Right cardiac atrium (tissue), 5 donors: Measurements from ENCODE around the gene C15orf39. TPM values are rescaled to one million over a fixed set of nuclear protein-coding genes. Genes with fewer than 3 reads are reported as not detected.
"Not testable (repeated sequence)": the region's sequence is repeated elsewhere in the genome, so short reads cannot be mapped to it uniquely, and the experiment has no call there.

Experiments
- ATAC-seq, 2 donors: fragments of 200-7000 bp; cut with Tn5 transposase; one replicate each; pipeline versions ENCODE4 v1.8.0 to v1.9.1; 2020; ENCODE audit warnings: moderate library complexity in 2 of 2, mild to moderate bottlenecking in 1 of 2
- DNase-seq, 3 donors: peaks; one replicate each; pipeline ENCODE4 v3.0.0-alpha.2; 2020
- H3K27ac ChIP-seq: one replicate; pipeline ENCODE4 v1.5.1; 2013; ENCODE audit warnings: mild to moderate bottlenecking, low read length, control low read depth, moderate library complexity
- H3K27me3 ChIP-seq: one replicate; pipeline ENCODE4 v1.6.1; 2013; ENCODE audit not compliant: control insufficient read depth, insufficient read depth
- H3K4me1 ChIP-seq: one replicate; pipeline ENCODE4 v1.6.1; 2013; ENCODE audit warnings: low read length; ENCODE audit not compliant: control insufficient read depth, insufficient read depth
- H3K4me3 ChIP-seq: one replicate; pipeline ENCODE4 v1.5.1; 2013; ENCODE audit warnings: low read length, control low read depth
- H3K9me3 ChIP-seq: one replicate; pipeline ENCODE4 v1.6.1; 2013; ENCODE audit warnings: low read length; ENCODE audit not compliant: control insufficient read depth
- WGBS: extraction: QIAGEN DNeasy Blood & Tissue Kit; methylation state at CpG from one replicate; pipeline ENCODE4 v1.1.7; 2013; 5-methylcytosine and 5-hydroxymethylcytosine counted together
- intact Hi-C, 4 donors: fragments of 100-400 bp; cut with DNase I; formaldehyde crosslinking; loops; one replicate each; pipeline versions ENCODE4 v1.11.0 to v1.14.0; 2022 to 2023
- polyA plus RNA-seq: library from polyadenylated mRNA; stranded (reverse); fragments of 200-250 nt; gene quantifications from one replicate; pipeline ENCODE4 v1.2.3, GENCODE V29; 2013
- total RNA-seq, 4 donors: library from RNA; stranded (reverse); fragmentation: NEBNext Ultra II Directional; extraction: Animal tissue kit (Norgen Biotek cat#: 25700); gene quantifications; one replicate each; pipeline ENCODE4 v1.2.1, GENCODE V29; 2021
- donor health status: healthy with polysubstance abuse.
- donor health status: DM: no; HTN: yes; CAD: no.
- donor health status: DM: no; HTN: no; CAD: no.
- donor health status: DM: no; HTN: yes; CAD: no; lungs with severe emphysema.
- donor health status: DM: yes; HTN: yes; CAD: no.

C15orf39 gene
- total and polyA plus RNA-seq, 5 donors: 5.3 to 12.7 (median 7.5) TPM

DNA sequence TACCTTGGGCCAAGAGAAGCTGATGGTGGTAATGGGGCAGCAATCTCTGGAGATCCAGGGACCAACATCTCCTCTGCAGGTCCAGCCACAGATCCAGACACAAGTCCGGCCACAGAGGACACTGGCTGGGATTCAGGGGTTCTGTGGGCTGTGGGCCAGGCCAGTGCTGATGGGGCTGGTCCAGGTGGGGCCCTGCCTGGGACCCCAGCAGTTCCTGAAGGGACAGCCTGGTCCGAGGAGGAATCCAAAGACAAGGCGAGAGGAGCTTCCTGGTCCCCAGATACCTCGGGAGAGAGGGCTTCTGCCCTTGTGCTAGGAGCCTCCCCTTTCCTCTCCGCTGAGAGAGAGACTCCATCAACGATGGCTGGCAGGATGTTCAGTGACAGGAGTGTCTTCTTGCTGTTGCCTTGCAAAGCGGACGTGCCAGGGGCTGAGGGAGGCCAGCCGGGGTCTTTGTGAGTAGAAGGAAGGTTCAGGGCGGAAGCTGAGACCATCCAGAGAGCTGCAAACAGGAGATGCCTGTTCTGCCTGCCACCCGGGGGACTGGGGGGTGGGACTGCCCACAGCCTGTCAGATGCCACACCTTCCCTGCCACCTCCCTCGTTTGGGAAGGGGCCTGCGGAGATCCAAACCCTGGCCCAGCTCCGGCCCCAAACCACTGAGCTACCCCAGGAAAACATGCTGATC, 32.0 kb downstream of the C15orf39 start:
- Histone ChIP-seq H3K4me1 (no peaks in the 10 kb centered on the region), H3K27me3 (no peaks in the 10 kb centered on the region), H3K9me3 (no peaks in the 10 kb centered on the region), H3K4me3 (no peak overlapping the region), H3K27ac (no peak overlapping the region)
- 61% methylated on average over 14 of the region's 14 CpGs for WGBS
- intact Hi-C loops: loop anchor here in 1 of 4 donors (10.0 kb wide), 1 partner anchor 91 kb away; no protein-coding TSS in a partner anchor
- ATAC-seq (no peak), DNase-seq (peak in 1 of 3 donors; percentile 41)

DNA sequence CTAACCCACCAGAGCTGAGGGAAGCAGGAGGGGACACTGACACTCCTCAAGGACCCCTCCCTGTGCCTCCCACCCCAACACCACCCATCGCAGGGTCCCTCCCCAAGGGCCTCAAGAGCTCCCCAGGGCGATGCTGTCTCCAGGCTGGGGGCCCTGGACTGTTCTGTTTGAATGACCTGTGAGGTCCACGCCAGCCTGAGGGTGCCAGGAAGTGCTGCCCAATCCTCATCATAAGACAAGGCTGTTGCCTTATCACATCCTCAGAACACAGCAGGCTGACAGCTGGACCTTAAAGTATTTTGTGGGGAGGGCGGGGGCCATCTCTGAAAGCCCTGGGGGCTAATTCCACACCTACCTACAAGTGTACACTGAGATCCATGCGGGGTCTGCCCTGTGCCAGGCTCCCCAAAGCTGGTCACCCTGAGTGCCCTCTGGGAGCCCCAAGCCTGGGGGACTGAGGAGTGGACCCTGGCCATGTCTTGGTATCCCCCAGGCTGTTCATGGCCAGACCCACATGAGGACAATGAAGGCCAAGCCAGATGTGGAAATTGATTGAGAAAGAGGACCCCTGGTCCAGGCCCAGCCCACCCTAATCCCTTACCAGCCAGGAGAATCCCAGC, 32.6 kb downstream of the C15orf39 start:
- intact Hi-C loops: loop anchor here in 1 of 4 donors (10.0 kb wide), 1 partner anchor 90 kb away; no protein-coding TSS in a partner anchor
- Histone ChIP-seq H3K27me3 (no peaks in the 10 kb centered on the region), H3K9me3 (no peaks in the 10 kb centered on the region), H3K4me1 (no peaks in the 10 kb centered on the region), H3K4me3 (no peak overlapping the region), H3K27ac (no peak overlapping the region)
- DNase-seq (peak in 1 of 3 donors; percentile 22), ATAC-seq (no peak)
- 86% methylated on average over 5 of the region's 5 CpGs for WGBS

DNA sequence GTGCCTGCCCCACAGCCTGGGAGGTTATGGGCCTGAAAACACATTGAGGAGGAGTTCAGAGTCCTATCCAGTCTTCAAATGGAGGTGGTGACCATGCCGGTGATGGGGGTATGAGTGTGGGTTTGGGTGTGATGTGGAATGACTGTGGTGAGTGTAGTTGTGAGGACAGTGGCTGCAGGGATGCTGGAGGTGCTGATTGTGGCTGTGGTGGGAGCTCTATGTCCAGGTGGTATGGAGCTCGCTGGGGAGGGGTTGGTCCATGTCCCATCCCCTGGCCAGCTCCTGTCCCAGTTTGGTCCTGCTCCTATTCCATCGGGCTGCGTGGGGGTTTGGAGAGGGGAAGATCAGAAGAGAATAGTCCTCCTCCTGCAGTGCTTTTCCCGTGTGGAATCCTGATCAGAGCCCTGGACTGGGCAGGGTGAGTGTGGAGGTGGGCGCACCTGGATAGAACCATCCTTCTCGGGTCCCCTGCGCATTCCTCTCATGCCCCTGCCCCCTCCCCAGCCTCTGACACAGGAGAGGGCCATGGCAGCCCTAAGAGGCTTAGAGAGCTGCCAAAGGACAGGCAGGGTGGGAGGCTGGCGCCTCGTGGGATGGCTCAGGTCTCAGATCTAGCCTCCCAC, 33.5 kb downstream of the C15orf39 start:
- Histone ChIP-seq H3K27ac (no peak overlapping the region), H3K4me1 (no peaks in the 10 kb centered on the region), H3K9me3 (no peaks in the 10 kb centered on the region), H3K4me3 (no peak overlapping the region), H3K27me3 (no peaks in the 10 kb centered on the region)
- 85% methylated on average over 10 of the region's 10 CpGs for WGBS
- DNase-seq: peak in 1 of 3 donors; percentile 27
- intact Hi-C loops: loop anchor here in 1 of 4 donors (10.0 kb wide), 1 partner anchor 90 kb away; no protein-coding TSS in a partner anchor
- ATAC-seq: peak in 1 of 2 donors; percentile 9

DNA sequence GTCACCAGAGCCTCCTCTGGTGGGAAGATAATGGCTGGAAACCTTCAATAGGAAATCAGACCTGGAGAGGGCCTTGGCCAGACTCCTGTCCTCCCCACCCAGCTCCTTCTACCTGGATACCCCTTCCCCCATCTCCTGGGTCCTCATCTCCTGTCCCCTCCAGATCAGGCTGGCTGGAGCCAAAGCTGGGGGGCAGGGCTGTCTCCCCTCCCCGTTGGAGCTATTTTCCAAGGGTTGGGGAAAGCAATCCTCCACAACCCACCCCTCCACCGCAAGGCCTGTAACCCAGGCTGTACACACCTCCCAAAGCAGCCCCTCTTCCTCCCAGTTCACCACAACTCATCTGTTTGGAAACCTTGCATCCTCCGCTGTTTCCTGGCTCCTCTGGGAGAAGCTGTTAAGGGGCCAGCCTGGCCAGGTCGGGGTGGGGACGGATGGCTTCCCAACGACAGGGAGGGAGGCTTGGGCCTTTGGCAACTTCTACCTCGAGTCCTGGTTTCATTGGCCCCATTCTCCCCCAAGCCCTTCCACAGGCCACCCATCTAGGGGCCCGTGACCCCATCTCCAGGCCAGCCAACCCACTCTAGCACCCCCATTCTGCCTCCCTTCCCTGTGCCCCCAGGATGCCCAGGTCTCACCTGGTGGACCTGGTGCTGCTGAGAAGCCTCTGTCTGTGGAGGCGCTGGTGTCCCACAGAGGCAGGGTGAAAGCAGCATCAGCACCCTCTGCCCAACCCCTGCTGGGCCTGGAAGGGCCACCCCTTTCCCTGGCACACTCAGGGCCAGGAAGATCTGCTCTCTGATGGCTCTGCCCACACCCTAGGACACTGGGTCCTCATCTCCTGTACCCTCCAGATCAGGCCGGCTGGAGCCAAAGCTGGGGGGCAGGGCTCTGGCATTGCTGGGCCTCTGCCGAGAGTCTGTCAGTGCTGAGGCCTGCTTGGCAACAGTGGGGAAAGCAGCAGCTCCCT, 34.4 kb downstream of the C15orf39 start:
- Histone ChIP-seq H3K27me3 (no peaks in the 10 kb centered on the region), H3K9me3 (no peaks in the 10 kb centered on the region), H3K4me3 (no peak overlapping the region), H3K27ac (no peak overlapping the region), H3K4me1 (no peaks in the 10 kb centered on the region)
- ATAC-seq (peak; percentile 42 to 71), DNase-seq (peak in 2 of 3 donors; percentile 66 to 73)
- intact Hi-C loops: loop anchor here in 1 of 4 donors (10.0 kb wide), 1 partner anchor 89 kb away; no protein-coding TSS in a partner anchor
- 82% methylated on average over 11 of the region's 11 CpGs for WGBS

DNA sequence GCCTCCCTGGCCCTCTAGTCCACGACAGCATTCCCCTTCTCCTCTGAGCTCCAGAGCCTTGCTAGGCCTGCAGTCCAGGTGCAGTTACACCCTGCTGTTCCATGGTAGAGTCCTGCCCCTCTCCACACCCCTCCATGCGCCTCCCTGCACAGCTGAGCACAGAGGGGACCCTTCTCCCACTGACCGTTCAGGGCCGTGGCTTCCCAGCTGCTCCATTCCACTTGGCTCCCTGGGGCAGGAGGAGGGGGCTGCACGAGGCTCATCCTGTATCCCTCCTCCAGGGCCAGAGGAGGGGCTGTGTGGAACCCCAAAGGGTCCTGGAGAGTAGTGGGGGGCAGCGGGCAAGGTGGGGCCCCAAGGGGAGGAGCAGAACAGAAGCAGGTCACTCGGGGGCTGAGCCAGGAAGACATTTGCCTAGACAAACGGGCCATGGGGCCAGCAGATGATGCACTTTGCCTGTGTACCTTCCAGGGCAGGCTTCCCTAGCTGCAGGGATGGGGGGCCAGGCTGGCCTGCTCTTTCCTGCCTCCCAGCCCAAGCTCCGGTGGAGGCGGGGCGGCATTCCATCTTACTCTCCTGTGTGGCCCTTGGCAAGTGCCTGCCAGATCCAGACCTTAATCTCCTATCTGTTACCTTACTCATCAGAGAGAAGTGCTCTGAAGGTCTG, 35.8 kb downstream of the C15orf39 start:
- DNase-seq (peak in 1 of 3 donors; percentile 36), ATAC-seq (no peak)
- 73% methylated on average over 11 of the region's 11 CpGs for WGBS
- no peak overlapping the region for H3K27ac ChIP-seq
- intact Hi-C loops: loop anchor here in 1 of 4 donors (10.0 kb wide), 1 partner anchor 87 kb away; no protein-coding TSS in a partner anchor
- no peaks in the 10 kb centered on the region for H3K4me1 ChIP-seq
- no peaks in the 10 kb centered on the region for H3K27me3 ChIP-seq
- H3K9me3 ChIP-seq: no peaks in the 10 kb centered on the region
- no peak overlapping the region for H3K4me3 ChIP-seq

DNA sequence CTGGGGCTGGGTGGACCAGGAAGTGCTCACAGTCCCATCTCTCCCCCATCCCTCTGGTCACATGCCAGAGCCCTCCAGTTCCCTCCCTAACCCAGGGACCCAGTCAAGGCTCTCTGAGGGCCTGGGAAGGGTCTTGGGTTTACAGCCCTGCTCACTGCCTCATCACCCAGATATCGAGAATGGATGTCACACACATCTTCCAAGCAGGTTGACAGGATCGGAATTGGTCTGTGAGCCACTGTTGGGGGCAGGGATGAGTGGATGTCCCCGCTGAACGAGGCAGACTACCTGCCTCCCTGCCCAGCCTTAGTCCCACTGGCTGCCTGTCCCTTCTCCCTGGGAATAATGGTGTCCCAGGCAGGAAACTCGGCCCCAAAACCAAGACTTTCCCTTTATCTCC, 36.5 kb downstream of the C15orf39 start:
- intact Hi-C loops: loop anchor here in 1 of 4 donors (10.0 kb wide), 1 partner anchor 87 kb away; no protein-coding TSS in a partner anchor
- Histone ChIP-seq H3K9me3 (no peaks in the 10 kb centered on the region), H3K4me1 (no peaks in the 10 kb centered on the region), H3K27me3 (no peaks in the 10 kb centered on the region), H3K4me3 (no peak overlapping the region), H3K27ac (no peak overlapping the region)
- DNase-seq: no peak
- no peak for ATAC-seq
- WGBS: 72% methylated on average over 5 of the region's 5 CpGs

DNA sequence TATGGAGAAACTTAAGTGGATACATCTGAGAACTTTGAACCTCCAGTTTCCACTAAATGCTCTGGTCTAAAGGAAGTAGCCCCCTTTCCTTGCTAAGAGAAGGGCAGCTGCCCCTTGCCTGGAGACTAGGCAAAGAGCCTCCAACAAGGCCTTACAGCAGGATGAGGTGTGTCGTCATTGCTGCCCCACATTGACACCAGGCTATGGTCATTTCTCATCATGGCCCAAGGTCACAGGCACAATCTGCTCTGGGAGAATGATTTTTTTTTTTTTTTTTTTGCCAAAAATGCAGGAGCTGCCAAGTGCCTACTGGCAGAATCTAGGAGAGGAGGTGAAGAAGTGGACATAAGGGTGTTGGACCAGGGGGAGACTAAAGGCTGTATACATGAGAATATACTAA, 44.1 kb downstream of the C15orf39 start:
- intact Hi-C loops, ATAC-seq, H3K27me3 ChIP-seq, DNase-seq, H3K9me3 ChIP-seq, H3K4me3 ChIP-seq, H3K27ac ChIP-seq, H3K4me1 ChIP-seq: not testable (repeated sequence)
- WGBS: 83% methylated on average over 1 of the region's 1 CpG

DNA sequence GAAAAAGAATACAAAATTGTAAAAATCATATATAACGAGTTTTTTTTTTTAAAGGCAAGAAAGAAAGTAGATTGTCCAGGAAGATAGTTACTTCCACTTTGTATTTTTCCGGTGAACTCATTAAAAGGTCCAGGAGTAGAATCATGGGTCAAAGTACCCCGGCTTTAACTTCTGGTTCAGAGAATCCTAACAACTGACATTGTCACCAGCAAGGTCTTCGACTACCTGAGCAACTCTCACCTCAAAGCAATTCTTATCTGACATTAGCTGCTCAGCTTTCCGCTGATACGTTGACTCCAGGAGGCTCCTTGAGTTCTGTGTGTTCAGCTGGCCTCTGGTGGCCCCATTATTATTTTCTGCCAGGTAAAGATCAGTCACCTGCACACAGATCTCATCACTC, 47.3 kb downstream of the C15orf39 start:
- H3K4me3 ChIP-seq, H3K4me1 ChIP-seq, ATAC-seq, H3K27me3 ChIP-seq, DNase-seq, H3K9me3 ChIP-seq, intact Hi-C loops, H3K27ac ChIP-seq: not testable (repeated sequence)
- 71% methylated on average over 6 of the region's 6 CpGs for WGBS

DNA sequence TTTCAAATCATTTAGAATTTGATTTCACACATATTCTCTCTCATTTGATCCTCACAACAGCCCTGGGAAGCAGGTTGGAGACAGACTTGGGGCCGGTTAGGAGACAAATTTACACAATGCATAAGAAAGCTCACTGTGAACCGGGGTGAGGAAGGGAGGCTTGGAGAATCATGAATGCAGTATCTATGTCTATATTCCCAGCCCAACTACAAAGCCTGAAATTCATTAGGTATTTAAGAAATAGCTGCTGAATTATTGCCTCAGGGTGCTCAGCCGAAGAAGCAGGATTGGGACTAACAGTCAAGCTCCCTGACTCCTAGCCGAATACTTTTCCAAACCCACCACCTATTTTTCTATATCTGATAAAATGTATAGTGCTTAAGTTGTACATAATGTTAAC, 48.0 kb downstream of the C15orf39 start:
- H3K4me3 ChIP-seq: no peak overlapping the region
- no peak overlapping the region for H3K27ac ChIP-seq
- intact Hi-C loops: no loop called here
- no peaks in the 10 kb centered on the region for H3K27me3 ChIP-seq
- no peaks in the 10 kb centered on the region for H3K9me3 ChIP-seq
- ATAC-seq: no peak
- DNase-seq: no peak
- no peaks in the 10 kb centered on the region for H3K4me1 ChIP-seq
- WGBS: 63% methylated on average over 4 of the region's 4 CpGs

DNA sequence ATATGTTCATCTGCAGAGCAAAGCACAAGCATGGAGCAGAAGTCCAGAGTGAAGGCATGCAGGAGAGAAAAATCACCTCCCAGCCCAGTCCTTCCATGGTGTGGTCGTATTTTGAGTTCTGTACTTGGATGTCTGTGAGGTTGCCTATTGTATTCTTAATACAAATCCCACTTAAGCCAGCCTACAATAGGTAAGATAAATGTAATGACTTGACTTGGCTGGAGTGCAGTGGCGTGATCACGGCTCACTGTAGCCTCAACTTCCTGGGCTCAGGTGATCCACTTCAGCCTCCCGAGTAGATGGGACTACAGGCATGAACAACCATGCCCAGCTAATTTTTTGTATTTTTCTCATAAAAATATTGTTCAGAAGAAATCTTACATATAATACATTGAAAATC, 49.7 kb downstream of the C15orf39 start:
- H3K27me3 ChIP-seq, H3K27ac ChIP-seq, DNase-seq, H3K9me3 ChIP-seq, H3K4me1 ChIP-seq, intact Hi-C loops, H3K4me3 ChIP-seq, ATAC-seq: not testable (repeated sequence)
- 76% methylated on average over 4 of the region's 4 CpGs for WGBS
